WTC11 (cell line): Measurements from ENCODE around the gene C6orf52.

ENCODE experiments used
- CREM ChIP-seq: sonication (generic); formaldehyde crosslinking; IDR thresholded peaks from 2 replicates; pipeline ENCODE4 v1.8.1; 2022; ENCODE audit warnings: mild to moderate bottlenecking, missing genetic modification reagents, moderate library complexity
- CTCF ChIP-seq: fragments of 200-600 bp; IDR thresholded peaks from 2 replicates; pipeline ENCODE4 v1.8.0; 2022; ENCODE audit warnings: antibody characterized with exemption
- E2F4 ChIP-seq: sonication (generic); formaldehyde crosslinking; IDR thresholded peaks from 2 replicates; pipeline ENCODE4 v1.8.1; 2022; ENCODE audit warnings: low read depth, mild to moderate bottlenecking, moderate library complexity, missing genetic modification reagents, borderline replicate concordance
- FOXP4 ChIP-seq: sonication (generic); formaldehyde crosslinking; IDR thresholded peaks from 2 replicates; pipeline ENCODE4 v1.8.0; 2022; ENCODE audit warnings: mild to moderate bottlenecking, missing genetic modification reagents
- GABPB1 ChIP-seq: sonication (generic); formaldehyde crosslinking; IDR thresholded peaks from 2 replicates; pipeline ENCODE4 v1.8.1; 2023; ENCODE audit warnings: mild to moderate bottlenecking, missing genetic modification reagents
- MAX ChIP-seq: sonication (generic); formaldehyde crosslinking; IDR thresholded peaks from 2 replicates; pipeline ENCODE4 v1.8.0; 2022; ENCODE audit warnings: mild to moderate bottlenecking, missing genetic modification reagents
- MXD4 ChIP-seq: fragments of 250-450 bp; sonication (Bioruptor Pico); IDR thresholded peaks from 2 replicates; pipeline ENCODE4 v1.8.0; 2021; ENCODE audit warnings: mild to moderate bottlenecking, moderate library complexity, borderline replicate concordance
- SOX15 ChIP-seq: fragments of 250-450 bp; sonication (Bioruptor Pico); IDR thresholded peaks from 2 replicates; pipeline ENCODE4 v1.9.0; 2021; ENCODE audit warnings: mild to moderate bottlenecking

- TF ChIP-seq CTCF (no peak), FOXP4 (no peak), MAX (CRISPR knock-in tag) (no peak), SOX15 (CRISPR knock-in tag) (no peak), CREM (CRISPR knock-in tag) (no peak), GABPB1 (CRISPR knock-in tag) (no peak), E2F4 (CRISPR knock-in tag) (no peak), MXD4 (CRISPR knock-in tag) (no peak)
Measured at GRCh38 chr6:10696655-10697054, 2.2 kb upstream of the C6orf52 start.
